Endothelial cell (in vitro differentiated cells): Measurements from ENCODE around the gene PCSK5. TPM values are rescaled to one million over a fixed set of nuclear protein-coding genes. Genes with fewer than 3 reads are reported as not detected.

ENCODE experiments used
- DNase-seq: peaks from one replicate; pipeline ENCODE4 v3.0.0; 2021; ENCODE audit warnings: low spot score
- H3K27ac Mint-ChIP-seq: one replicate; pipeline ENCODE4 v1.8.0; 2021; ENCODE audit warnings: mixed read lengths, inconsistent platforms; ENCODE audit not compliant: unreplicated experiment
- H3K27me3 Mint-ChIP-seq: one replicate; pipeline ENCODE4 v1.8.0; 2021; ENCODE audit warnings: mild to moderate bottlenecking, moderate library complexity, mixed read lengths, inconsistent platforms; ENCODE audit not compliant: unreplicated experiment
- H3K36me3 Mint-ChIP-seq: one replicate; pipeline ENCODE4 v1.8.0; 2021; ENCODE audit warnings: mild to moderate bottlenecking, low read depth, mixed read lengths, inconsistent platforms; ENCODE audit not compliant: unreplicated experiment
- H3K4me1 Mint-ChIP-seq: one replicate; pipeline ENCODE4 v1.8.0; 2021; ENCODE audit warnings: mild to moderate bottlenecking, mixed read lengths, inconsistent platforms; ENCODE audit not compliant: unreplicated experiment
- H3K4me3 Mint-ChIP-seq: one replicate; pipeline ENCODE4 v1.8.0; 2021; ENCODE audit warnings: mild to moderate bottlenecking, mixed read lengths, inconsistent platforms; ENCODE audit not compliant: unreplicated experiment
- H3K9me3 Mint-ChIP-seq: one replicate; pipeline ENCODE4 v1.8.0; 2021; ENCODE audit warnings: mixed read lengths, inconsistent platforms; ENCODE audit not compliant: unreplicated experiment
- CTCF ChIP-seq: fragments of 200-600 bp; sonication (generic); IDR thresholded peaks from one replicate; pipeline ENCODE4 v1.5.0; 2021; ENCODE audit warnings: antibody characterized with exemption; ENCODE audit not compliant: unreplicated experiment
- total RNA-seq: library from RNA; stranded (reverse); fragmentation: NEBNext Ultra II Directional; extraction: Animal tissue kit (Norgen Biotek cat#: 25700); gene quantifications from one replicate; pipeline ENCODE4 v1.2.1, GENCODE V29; 2021; ENCODE audit not compliant: unreplicated experiment

PCSK5 gene
- total RNA-seq, 1 donor from 2014 or later: 3.1 TPM

- Mint-ChIP-seq H3K9me3 (no peaks in the 10 kb centered on the region), H3K4me3 (no peak overlapping the region), H3K4me1 (no peaks in the 10 kb centered on the region), H3K27me3 (no peaks in the 10 kb centered on the region), H3K27ac (no peak overlapping the region), H3K36me3 (no peaks in the 10 kb centered on the region)
- DNase-seq: no peak
- no peak for TF ChIP-seq CTCF
Observed at GRCh38 chr9:76153902-76154629, 263.6 kb downstream of the PCSK5 start.

DNA sequence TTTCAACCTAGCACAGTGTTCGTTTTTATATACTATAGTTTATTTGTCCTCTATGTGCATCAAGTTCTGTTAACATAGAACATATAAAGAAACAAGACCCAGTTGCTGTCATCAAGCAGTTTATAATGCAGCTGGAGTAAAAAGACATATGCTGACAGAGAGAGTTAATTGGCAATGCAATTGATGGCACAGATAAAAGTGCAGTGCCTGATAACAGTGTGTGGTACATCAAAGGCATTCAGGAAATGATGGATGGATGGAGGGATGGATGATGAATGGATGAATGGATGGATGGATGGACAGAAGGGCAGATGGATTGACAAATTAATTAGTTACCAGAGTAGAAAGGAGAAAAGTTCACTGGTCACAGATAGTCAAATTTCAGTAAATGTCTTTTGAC lies 264.9 kb downstream of the PCSK5 start:
- TF ChIP-seq CTCF: no peak
- H3K36me3 Mint-ChIP-seq: no peaks in the 10 kb centered on the region
- no peak for DNase-seq
- no peak overlapping the region for H3K4me3 Mint-ChIP-seq
- no peaks in the 10 kb centered on the region for H3K9me3 Mint-ChIP-seq
- H3K4me1 Mint-ChIP-seq: no peaks in the 10 kb centered on the region
- no peak overlapping the region for H3K27ac Mint-ChIP-seq
- no peaks in the 10 kb centered on the region for H3K27me3 Mint-ChIP-seq

GRCh38 chr9:76158713-76159112 lies 268.2 kb downstream of the PCSK5 start:
- H3K4me1 Mint-ChIP-seq: no peaks in the 10 kb centered on the region
- no peak overlapping the region for H3K4me3 Mint-ChIP-seq
- H3K9me3 Mint-ChIP-seq: no peaks in the 10 kb centered on the region
- no peak for TF ChIP-seq CTCF
- no peaks in the 10 kb centered on the region for H3K27me3 Mint-ChIP-seq
- DNase-seq: no peak
- no peak overlapping the region for H3K27ac Mint-ChIP-seq
- H3K36me3 Mint-ChIP-seq: no peaks in the 10 kb centered on the region

GRCh38 chr9:76159293-76159926 lies 268.9 kb downstream of the PCSK5 start:
- H3K4me1 Mint-ChIP-seq: no peaks in the 10 kb centered on the region
- no peaks in the 10 kb centered on the region for H3K36me3 Mint-ChIP-seq
- DNase-seq: no peak
- H3K4me3 Mint-ChIP-seq: no peak overlapping the region
- H3K27me3 Mint-ChIP-seq: no peaks in the 10 kb centered on the region
- no peak for TF ChIP-seq CTCF
- H3K9me3 Mint-ChIP-seq: no peaks in the 10 kb centered on the region
- no peak overlapping the region for H3K27ac Mint-ChIP-seq

DNA sequence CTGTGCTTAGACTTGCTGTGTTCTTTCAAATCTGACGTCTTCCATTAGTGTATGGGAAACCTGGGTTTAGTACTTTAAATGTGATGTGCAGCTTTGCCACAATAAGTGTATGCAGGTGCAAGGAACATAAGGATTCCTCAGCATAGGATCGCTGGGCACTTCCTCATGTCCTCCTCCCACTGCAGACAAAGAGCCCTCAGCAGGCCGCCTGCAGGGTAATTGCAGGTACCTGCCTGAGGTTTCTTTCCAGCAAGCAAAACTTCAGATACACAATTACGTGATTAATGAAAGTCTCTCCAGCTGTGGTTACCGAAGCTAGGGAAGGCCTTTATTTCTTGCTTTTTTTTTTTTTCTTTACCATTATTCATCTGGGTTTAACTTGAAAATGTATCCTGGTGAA lies 270.6 kb downstream of the PCSK5 start:
- no peak overlapping the region for H3K4me3 Mint-ChIP-seq
- no peaks in the 10 kb centered on the region for H3K27me3 Mint-ChIP-seq
- TF ChIP-seq CTCF: no peak
- no peaks in the 10 kb centered on the region for H3K4me1 Mint-ChIP-seq
- no peaks in the 10 kb centered on the region for H3K36me3 Mint-ChIP-seq
- no peaks in the 10 kb centered on the region for H3K9me3 Mint-ChIP-seq
- no peak for DNase-seq
- H3K27ac Mint-ChIP-seq: no peak overlapping the region
